Thymus (tissue), 11 donors: Measurements from ENCODE around the gene POU2F2. TPM values are rescaled to one million over a fixed set of nuclear protein-coding genes. Genes with fewer than 3 reads are reported as not detected.
A peak's percentile ranks its signal among the peaks of the same experiment; 100 is the strongest.

Source experiments
- DNase-seq, 9 donors: peaks; one replicate each; pipeline ENCODE4 v3.0.0-alpha.2; 2013; ENCODE audit warnings: low spot score in 9 of 9, low read depth in 6 of 9, missing footprints in 1 of 9
- H3K27ac ChIP-seq, 2 donors: one replicate each; pipeline ENCODE4 v1.5.1; 2013; ENCODE audit warnings: control low read depth in 1 of 2, low read depth in 1 of 2, low read length in 1 of 2, mild to moderate bottlenecking in 1 of 2, moderate library complexity in 1 of 2
- H3K27me3 ChIP-seq, 2 donors: one replicate each; pipeline ENCODE4 v1.5.1; 2013; ENCODE audit warnings: low read length in 1 of 2; ENCODE audit not compliant: control insufficient read depth in 2 of 2, insufficient read depth in 1 of 2
- H3K36me3 ChIP-seq, 2 donors: one replicate each; pipeline ENCODE4 v1.5.1; 2013; ENCODE audit warnings: low read length in 1 of 2, mild to moderate bottlenecking in 1 of 2, moderate library complexity in 1 of 2; ENCODE audit not compliant: control insufficient read depth in 2 of 2, insufficient read depth in 2 of 2
- H3K4me1 ChIP-seq, 2 donors: one replicate each; pipeline ENCODE4 v1.5.1; 2013; ENCODE audit warnings: low read length in 2 of 2; ENCODE audit not compliant: control insufficient read depth in 2 of 2, insufficient read depth in 2 of 2
- H3K4me3 ChIP-seq, 2 donors: one replicate each; pipeline ENCODE4 v1.5.1; 2013; ENCODE audit warnings: low read length in 2 of 2, control low read depth in 1 of 2, mild to moderate bottlenecking in 1 of 2
- H3K9me3 ChIP-seq, 2 donors: one replicate each; pipeline ENCODE4 v1.5.1; 2013; ENCODE audit warnings: low read length in 1 of 2, mild to moderate bottlenecking in 1 of 2; ENCODE audit not compliant: control insufficient read depth in 2 of 2, insufficient read depth in 1 of 2
- whole genome bisulfite sequencing: extraction: QIAGEN DNeasy Blood & Tissue Kit; methylation state at CpG from one replicate; pipeline ENCODE4 v1.1.7; 2013; 5-methylcytosine and 5-hydroxymethylcytosine counted together
- polyA plus RNA-seq: library from polyadenylated mRNA; stranded (reverse); fragments of 200-250 nt; gene quantifications from one replicate; pipeline ENCODE4 v1.2.3, GENCODE V29; 2013
- total RNA-seq: library from RNA; stranded (reverse); fragments of 120-200 nt; gene quantifications from one replicate; pipeline ENCODE4 v1.2.4, GENCODE V29; 2013
- donor health status: healthy.

POU2F2 gene
- total and polyA plus RNA-seq, 2 donors = 1.5 to 7.7 TPM

GRCh38 chr19:42099336-42099925 is 32.8 kb downstream of the POU2F2 start:
- Histone ChIP-seq H3K36me3 (no peaks in the 10 kb centered on the region), H3K9me3 (no peaks in the 10 kb centered on the region), H3K4me1 (peaks cover 0 to 3% of the 10 kb centered on the region in 2 donors), H3K27ac (no peak overlapping the region), H3K27me3 (no peaks in the 10 kb centered on the region), H3K4me3 (no peak overlapping the region)
- no peak for DNase-seq
- WGBS = 85% methylated on average over 6 of the region's 6 CpGs

- Histone ChIP-seq H3K9me3 (no peaks in the 10 kb centered on the region), H3K4me3 (no peak overlapping the region), H3K27ac (no peak overlapping the region), H3K27me3 (no peaks in the 10 kb centered on the region), H3K36me3 (no peaks in the 10 kb centered on the region), H3K4me1 (peaks cover 0 to 3% of the 10 kb centered on the region in 2 donors)
- WGBS = 94% methylated on average over 6 of the region's 6 CpGs
- DNase-seq = no peak
These were observed 33.5 kb downstream of the POU2F2 start for GRCh38 chr19:42098781-42099180.

GRCh38 chr19:42097461-42097860 is 34.8 kb downstream of the POU2F2 start:
- no peak overlapping the region for H3K27ac ChIP-seq

GRCh38 chr19:42096255-42096837 is 35.9 kb downstream of the POU2F2 start:
- H3K4me1 ChIP-seq = peaks cover 3 to 6% of the 10 kb centered on the region in 2 donors
- H3K9me3 ChIP-seq = no peaks in the 10 kb centered on the region
- H3K4me3 ChIP-seq = no peak overlapping the region
- no peak for DNase-seq
- no peaks in the 10 kb centered on the region for H3K27me3 ChIP-seq
- H3K27ac ChIP-seq = no peak overlapping the region
- H3K36me3 ChIP-seq = no peaks in the 10 kb centered on the region
- 96% methylated on average over 15 of the region's 15 CpGs for WGBS

More at GRCh38 chr19:42097461-42097860, 34.8 kb downstream of the POU2F2 start:
- Histone ChIP-seq H3K4me1 (peaks cover under 1 to 3% of the 10 kb centered on the region in 2 donors), H3K27me3 (no peaks in the 10 kb centered on the region), H3K36me3 (no peaks in the 10 kb centered on the region), H3K9me3 (no peaks in the 10 kb centered on the region), H3K4me3 (no peak overlapping the region)
- 93% methylated on average over 5 of the region's 5 CpGs for WGBS
- no peak for DNase-seq

GRCh38 chr19:42095814-42096230 is 36.4 kb downstream of the POU2F2 start:
- H3K9me3 ChIP-seq = no peaks in the 10 kb centered on the region
- H3K4me1 ChIP-seq = peaks cover 3 to 6% of the 10 kb centered on the region in 2 donors
- no peak overlapping the region for H3K27ac ChIP-seq
- WGBS = 92% methylated on average over 28 of the region's 28 CpGs
- no peaks in the 10 kb centered on the region for H3K27me3 ChIP-seq
- H3K4me3 ChIP-seq = no peak overlapping the region
- no peaks in the 10 kb centered on the region for H3K36me3 ChIP-seq
- DNase-seq = no peak

GRCh38 chr19:42095142-42095813 is 37.0 kb downstream of the POU2F2 start:
- DNase-seq = no peak
- H3K9me3 ChIP-seq = no peaks in the 10 kb centered on the region
- H3K27ac ChIP-seq = no peak overlapping the region
- no peaks in the 10 kb centered on the region for H3K36me3 ChIP-seq
- peaks cover 3 to 8% of the 10 kb centered on the region in 2 donors for H3K4me1 ChIP-seq
- WGBS = 96% methylated on average over 36 of the region's 36 CpGs
- no peaks in the 10 kb centered on the region for H3K27me3 ChIP-seq
- H3K4me3 ChIP-seq = no peak overlapping the region

- Histone ChIP-seq H3K27me3 (no peaks in the 10 kb centered on the region), H3K27ac (no peak overlapping the region), H3K36me3 (no peaks in the 10 kb centered on the region), H3K4me1 (peaks cover 3 to 7% of the 10 kb centered on the region in 2 donors), H3K9me3 (no peaks in the 10 kb centered on the region), H3K4me3 (no peak overlapping the region)
- WGBS = 89% methylated on average over 4 of the region's 4 CpGs
- no peak for DNase-seq
These were observed 38.3 kb downstream of the POU2F2 start for GRCh38 chr19:42093926-42094325.

GRCh38 chr19:42093505-42093904 is 38.7 kb downstream of the POU2F2 start:
- Histone ChIP-seq H3K27ac (no peak overlapping the region), H3K36me3 (no peaks in the 10 kb centered on the region), H3K4me1 (peaks cover 3 to 11% of the 10 kb centered on the region in 2 donors), H3K4me3 (no peak overlapping the region), H3K27me3 (no peaks in the 10 kb centered on the region), H3K9me3 (no peaks in the 10 kb centered on the region)
- no peak for DNase-seq
- WGBS = 95% methylated on average over 4 of the region's 4 CpGs

GRCh38 chr19:42092350-42092749 is 39.9 kb downstream of the POU2F2 start:
- no peaks in the 10 kb centered on the region for H3K27me3 ChIP-seq
- H3K4me1 ChIP-seq = peaks cover 3 to 16% of the 10 kb centered on the region in 2 donors
- H3K9me3 ChIP-seq = no peaks in the 10 kb centered on the region
- no peak overlapping the region for H3K27ac ChIP-seq
- DNase-seq = peak in 8 of 9 donors; percentile 29 to 81 (median 52)
- no peaks in the 10 kb centered on the region for H3K36me3 ChIP-seq
- H3K4me3 ChIP-seq = no peak overlapping the region
- 25% methylated on average over 5 of the region's 5 CpGs for WGBS
